GM18858 (cell line): ENCODE measurements around the gene QKI.
"Not testable (repeated sequence)": the region's sequence is repeated elsewhere in the genome, so short reads cannot be mapped to it uniquely, and the experiment has no call there.

Source experiments
- ATAC-seq: cut with Tn5 transposase; IDR thresholded peaks from one replicate; pipeline ENCODE4 v1.9.1; 2021; ENCODE audit not compliant: unreplicated experiment

Gene QKI

GRCh38 chr6:163572612-163573011, 158.1 kb downstream of the QKI start:
- ATAC-seq, result no peak

DNA sequence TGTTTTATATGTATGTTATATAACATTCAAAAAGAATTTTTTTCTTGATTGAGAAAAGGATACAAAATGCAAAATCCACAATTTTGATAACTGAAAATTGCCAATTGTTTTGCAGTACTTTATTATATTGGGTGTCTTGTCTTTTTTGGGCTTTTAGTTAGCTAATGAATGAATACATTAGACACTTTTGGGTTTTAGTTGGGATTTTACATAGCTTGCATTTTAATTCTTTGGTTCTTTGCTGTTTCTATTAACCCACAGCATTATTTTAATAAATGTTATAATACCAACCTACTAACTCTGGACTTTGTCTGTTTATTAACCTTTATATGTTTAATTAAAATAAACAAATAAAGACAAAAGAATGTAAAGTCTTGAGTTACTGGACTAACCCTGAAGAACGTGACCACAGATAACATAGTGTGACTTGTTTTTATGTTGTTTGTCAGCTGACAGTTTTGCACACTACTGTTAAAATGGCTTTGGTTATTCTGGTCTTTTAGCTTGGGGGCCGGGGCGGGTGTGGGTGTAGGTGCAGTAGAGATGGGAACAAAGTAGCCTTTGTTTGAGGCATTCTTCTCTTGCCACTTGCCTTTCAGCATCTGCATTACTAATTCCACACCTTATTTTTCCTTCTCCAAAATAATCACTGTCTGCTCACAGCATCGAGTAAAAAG, 159.1 kb downstream of the QKI start:
- no peak for ATAC-seq

DNA sequence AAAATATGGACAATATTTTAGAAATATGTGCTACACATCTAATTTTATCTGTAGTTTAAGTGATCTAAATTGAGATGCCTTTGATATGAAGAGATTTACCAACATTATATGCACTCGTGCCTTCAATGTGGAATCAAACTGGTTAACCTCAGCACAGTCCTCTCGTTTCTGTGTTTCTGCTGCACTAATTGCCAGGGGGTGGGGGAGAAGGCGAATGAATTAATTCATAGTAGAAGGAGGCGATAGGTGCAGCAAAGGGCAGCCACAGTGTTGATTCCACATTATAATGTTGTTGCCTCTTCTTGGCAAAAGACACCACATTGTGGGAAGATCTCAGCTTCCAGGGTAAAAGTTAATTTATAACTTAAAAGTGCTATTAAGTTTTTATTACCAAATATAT, 161.6 kb downstream of the QKI start:
- ATAC-seq, result no peak

DNA sequence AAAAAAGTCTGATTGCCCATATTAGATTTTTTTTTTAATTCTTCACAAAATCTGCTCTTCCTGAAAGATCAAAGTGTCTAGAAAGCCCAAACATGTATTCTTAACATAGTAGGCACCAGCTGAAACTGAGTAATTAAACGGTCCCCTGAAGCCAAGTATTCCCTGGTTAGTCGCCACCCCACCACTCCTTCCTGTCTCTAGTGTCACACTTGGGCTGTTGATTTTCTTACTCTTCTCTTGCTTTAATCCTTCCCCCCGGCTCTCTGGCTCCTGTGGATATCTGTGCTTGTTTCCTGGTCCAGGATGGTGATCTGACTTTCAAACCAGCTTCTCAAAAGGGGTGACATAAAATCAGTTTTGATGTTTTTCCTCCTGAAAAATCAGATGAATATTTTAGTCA, 162.9 kb downstream of the QKI start:
- no peak for ATAC-seq

DNA sequence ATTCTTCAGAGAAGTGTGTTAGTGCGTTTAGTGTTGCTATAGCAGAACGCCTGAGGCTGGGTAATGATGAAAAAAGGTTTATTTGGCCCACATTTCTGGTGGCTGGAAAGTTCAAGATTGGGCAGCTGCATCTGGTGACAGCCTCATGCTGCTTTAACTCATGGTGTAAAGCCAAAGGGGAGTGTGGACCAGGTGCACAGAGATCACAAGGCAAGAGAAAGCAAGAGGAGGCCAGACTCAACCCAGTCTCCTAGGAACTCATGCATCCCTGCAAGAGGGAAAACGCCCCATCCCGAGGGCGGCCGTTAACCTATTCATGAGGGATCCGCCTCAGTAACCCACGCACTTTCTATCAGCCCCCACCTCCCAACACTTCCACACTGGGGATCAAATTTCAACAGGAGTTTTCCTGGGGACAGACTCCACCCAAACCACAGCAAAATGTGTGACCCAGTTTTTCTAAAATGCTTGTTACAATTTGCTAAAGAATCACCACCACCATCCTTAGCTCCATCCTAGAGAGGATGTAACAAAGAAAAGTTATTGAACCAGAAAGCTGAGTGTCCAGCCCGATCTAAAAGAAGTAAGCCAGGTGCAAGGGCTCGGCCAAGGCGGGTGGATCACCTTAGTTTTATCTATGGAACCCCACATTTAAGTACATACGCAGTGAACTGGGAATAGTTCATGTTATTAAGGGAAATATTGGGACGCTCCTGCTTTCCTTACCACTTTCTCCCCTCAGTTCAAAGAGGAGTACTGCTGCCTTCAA, 164.8 kb downstream of the QKI start:
- ATAC-seq, result no peak

DNA sequence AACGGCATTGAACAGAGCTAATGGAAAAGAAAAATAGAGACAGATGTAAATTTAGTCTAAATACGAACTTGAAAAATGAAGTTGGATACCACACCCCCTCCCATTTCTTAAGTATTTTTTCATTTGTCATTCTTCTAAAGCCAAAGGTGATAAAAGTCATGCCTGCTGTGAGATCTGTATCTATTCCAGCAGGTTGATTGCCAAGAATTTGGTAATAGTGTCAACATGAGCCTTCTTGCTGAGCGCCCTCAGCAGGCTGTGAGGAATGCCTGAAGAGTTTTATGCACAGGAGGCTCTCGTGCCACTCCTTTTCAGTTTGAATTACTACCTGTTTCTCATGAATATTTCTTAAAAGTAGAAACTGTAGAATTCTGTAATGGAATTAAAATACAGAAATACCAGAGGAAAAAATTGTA, 165.4 kb downstream of the QKI start:
- ATAC-seq, result no peak

GRCh38 chr6:163580311-163581030, 166.0 kb downstream of the QKI start:
- ATAC-seq, result no peak

DNA sequence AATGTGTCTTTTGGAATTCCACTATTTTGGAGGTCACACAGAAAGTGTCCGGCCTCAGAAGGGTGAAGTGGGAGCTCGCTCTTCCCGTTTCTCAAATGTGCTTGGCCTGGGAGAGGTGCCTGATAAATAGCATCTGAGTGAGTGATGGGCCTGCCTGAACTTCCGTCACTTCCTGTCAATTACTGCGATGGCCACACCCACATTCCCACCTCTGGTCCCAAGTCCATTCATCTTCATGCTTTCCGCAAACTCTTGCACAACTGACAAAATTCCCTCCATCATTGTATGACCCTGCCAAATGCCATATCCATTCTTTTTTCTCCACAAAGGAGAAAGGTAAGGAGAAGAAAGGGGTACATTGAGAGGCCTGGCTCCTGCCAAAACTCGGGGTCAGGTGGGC, 169.0 kb downstream of the QKI start:
- no peak for ATAC-seq

- ATAC-seq, result no peak
These were observed 171.5 kb downstream of the QKI start for GRCh38 chr6:163585932-163586437.

DNA sequence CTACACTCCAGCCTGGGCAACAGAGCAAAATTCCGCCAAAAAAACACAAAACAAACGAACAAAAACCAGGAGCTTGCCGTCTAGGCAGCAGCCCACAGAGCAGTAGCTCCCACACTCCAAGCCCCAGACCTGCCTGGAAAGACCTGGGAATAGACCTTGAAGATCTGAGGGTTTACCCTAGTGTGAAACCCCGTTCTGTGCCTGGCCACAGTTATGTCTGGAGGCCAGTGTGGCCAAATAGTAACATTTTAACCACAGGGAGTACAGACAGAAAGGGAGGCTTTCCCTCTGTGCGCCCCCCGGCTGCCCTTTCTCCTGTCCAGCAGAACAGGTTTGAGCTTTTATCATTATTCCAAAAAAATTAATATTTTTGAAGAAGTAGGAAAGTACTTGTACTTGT, 172.4 kb downstream of the QKI start:
- ATAC-seq, result no peak

GRCh38 chr6:163588220-163588919, 173.9 kb downstream of the QKI start:
- no peak for ATAC-seq

GRCh38 chr6:163589387-163589786, 174.9 kb downstream of the QKI start:
- no peak for ATAC-seq

- not testable (repeated sequence) for ATAC-seq
These were observed 175.6 kb downstream of the QKI start for GRCh38 chr6:163590132-163590531.

- no peak for ATAC-seq
These were observed 178.4 kb downstream of the QKI start for GRCh38 chr6:163592872-163593271.

- no peak for ATAC-seq
These were observed 181.7 kb downstream of the QKI start for GRCh38 chr6:163596174-163596573.

DNA sequence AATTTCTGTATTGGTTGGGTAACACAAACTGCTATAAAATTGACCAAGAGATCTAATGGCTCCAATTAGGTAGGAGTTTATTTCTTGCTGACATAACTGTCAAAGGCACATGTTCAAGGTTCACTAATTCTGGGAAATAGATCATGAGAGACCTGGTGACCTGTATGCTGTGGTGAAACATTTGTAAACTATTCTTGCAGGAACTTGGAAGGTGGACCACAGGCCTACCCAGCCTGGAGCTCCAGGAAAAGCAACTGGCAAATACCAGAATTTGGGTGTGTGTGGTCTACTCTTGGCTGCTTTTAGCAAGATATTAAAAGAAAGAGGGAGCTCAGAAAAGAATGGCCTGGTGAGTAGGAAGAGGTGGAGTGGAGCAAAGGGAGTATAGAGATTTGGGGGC, 184.6 kb downstream of the QKI start:
- ATAC-seq, result no peak

DNA sequence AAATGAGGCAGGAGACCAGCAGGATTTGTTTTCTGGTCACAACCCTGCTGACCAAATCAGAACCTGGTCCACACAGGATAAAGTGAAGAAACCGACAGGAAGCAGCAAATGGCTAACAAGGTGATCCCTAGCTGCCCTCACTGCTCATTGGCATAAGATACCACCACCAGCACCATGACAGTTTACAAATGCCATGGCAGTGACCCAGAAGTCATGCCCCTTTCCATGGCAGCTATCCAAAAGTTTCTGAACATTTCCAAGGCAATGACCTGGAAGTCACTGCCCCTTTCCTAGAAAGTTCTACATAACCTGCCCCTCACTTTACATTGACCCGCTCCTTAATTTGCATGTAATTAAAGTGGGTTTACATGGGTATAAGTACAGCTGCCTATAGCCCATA, 185.2 kb downstream of the QKI start:
- ATAC-seq, result no peak

GRCh38 chr6:163600331-163600730, 185.8 kb downstream of the QKI start:
- no peak for ATAC-seq

GRCh38 chr6:163600781-163601180, 186.3 kb downstream of the QKI start:
- ATAC-seq, result no peak

DNA sequence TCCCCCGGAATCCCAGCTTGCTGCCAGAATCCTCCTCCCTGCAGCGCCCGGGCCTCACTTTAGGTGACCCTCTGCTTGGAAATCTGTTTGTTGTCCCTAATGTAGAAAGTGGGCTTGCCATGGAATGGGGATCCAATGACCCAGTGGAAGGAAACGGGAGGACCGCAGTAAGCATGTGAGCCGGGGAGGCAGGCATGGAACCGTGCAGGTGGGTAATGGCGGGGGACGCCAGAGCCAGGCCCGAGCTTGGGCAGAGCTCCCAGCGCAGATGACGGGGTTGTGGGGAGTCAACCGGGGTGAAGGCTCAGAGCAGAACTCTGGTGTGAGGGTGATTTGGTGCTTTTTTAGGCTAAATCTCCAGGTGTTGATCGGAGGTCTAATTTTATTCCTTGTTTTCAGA, 188.3 kb downstream of the QKI start:
- ATAC-seq, result no peak

DNA sequence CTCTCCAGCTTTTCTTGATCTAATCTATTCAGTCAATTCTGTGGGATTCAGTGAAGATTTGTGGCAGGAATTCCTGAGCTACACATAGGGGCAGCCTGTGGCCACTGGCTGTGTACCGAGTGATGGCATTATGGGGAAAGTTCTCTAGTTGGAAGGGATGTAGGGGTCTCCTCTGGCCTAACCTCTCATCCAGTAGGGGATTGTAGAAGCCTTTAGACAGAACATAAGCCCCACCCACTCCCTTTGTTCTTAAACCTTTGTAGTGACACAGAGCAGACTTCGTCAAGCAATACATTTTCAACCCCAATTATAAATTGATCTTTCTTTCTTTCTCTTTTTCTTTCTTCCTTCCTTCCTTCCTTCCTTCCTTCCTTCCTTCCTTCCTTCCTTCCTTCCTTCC, 188.9 kb downstream of the QKI start:
- ATAC-seq, result no peak
